PC-3 (cell line): Measurements from ENCODE around the gene ADAT2. TPM values are rescaled to one million over a fixed set of nuclear protein-coding genes. Genes with fewer than 3 reads are reported as not detected.

Experiments used
- ATAC-seq: fragments of 200-7000 bp; cut with Tn5 transposase; 2 replicates; pipeline ENCODE4 v1.9.1; 2020; ENCODE audit warnings: mild to moderate bottlenecking, moderate library complexity
- BruUV-seq: library from RNA; stranded (reverse); fragments of 400-500 nt; replicated peaks from 2 replicates; lab custom pipeline; 2021; lab: Mats Ljungman, UMichigan
- CTCF ChIA-PET: fragments of 300-600 bp; sonication (Branson Sonifier 250); formaldehyde crosslinking; loops from one replicate; lab custom pipeline; 2022; ENCODE audit warnings: antibody characterized with exemption; lab: Charles Lee
- POLR2A ChIA-PET: fragments of 300-600 bp; sonication (Branson Sonifier 250); formaldehyde crosslinking; loops from one replicate; lab custom pipeline; 2022; ENCODE audit warnings: antibody characterized with exemption; ENCODE audit not compliant: unreplicated experiment; lab: Charles Lee
- DNase-seq: peaks from one replicate; pipeline ENCODE4 v3.0.0-alpha.2; 2015
- H2AFZ ChIP-seq: fragments of 300-600 bp; sonication (generic); 2 replicates; pipeline ENCODE4 v1.6.0; 2016; ENCODE audit warnings: antibody characterized with exemption, low read length
- H3F3A ChIP-seq: fragments of 300-600 bp; sonication (generic); one replicate; pipeline ENCODE4 v1.6.0; 2017; ENCODE audit warnings: antibody characterized with exemption, low read length, control low read depth, mild to moderate bottlenecking; ENCODE audit not compliant: unreplicated experiment
- H3K27ac ChIP-seq: fragments of 300-600 bp; sonication (generic); 2 replicates; pipeline ENCODE4 v1.5.1; 2016; ENCODE audit warnings: mild to moderate bottlenecking, low read length
- H3K27me3 ChIP-seq: fragments of 300-600 bp; sonication (generic); 2 replicates; pipeline ENCODE4 v1.6.1; 2016; ENCODE audit warnings: low read length, mixed read lengths
- H3K36me3 ChIP-seq: fragments of 300-600 bp; sonication (generic); 2 replicates; pipeline ENCODE4 v1.6.1; 2016; ENCODE audit warnings: low read depth, mixed run types, low read length, mixed read lengths
- H3K4me1 ChIP-seq: fragments of 300-600 bp; sonication (generic); 2 replicates; pipeline ENCODE4 v1.5.1; 2016; ENCODE audit warnings: low read length; ENCODE audit not compliant: insufficient read depth
- H3K4me2 ChIP-seq: fragments of 300-600 bp; sonication (generic); 2 replicates; pipeline ENCODE4 v1.6.0; 2016; ENCODE audit warnings: low read length
- H3K4me3 ChIP-seq: fragments of 300-600 bp; sonication (generic); 2 replicates; pipeline ENCODE4 v1.5.1; 2016; ENCODE audit warnings: mild to moderate bottlenecking, low read length, mixed read lengths
- H3K79me2 ChIP-seq: fragments of 300-600 bp; sonication (generic); 2 replicates; pipeline ENCODE4 v1.6.1; 2017; ENCODE audit warnings: low read length, mixed read lengths
- H3K9ac ChIP-seq: fragments of 300-600 bp; sonication (generic); 2 replicates; pipeline ENCODE4 v1.6.0; 2016; ENCODE audit warnings: mild to moderate bottlenecking, low read length
- H3K9me2 ChIP-seq: fragments of 300-600 bp; sonication (generic); replicated peaks from 2 replicates; pipeline ENCODE4 v1.6.1; 2016; ENCODE audit warnings: mixed run types, low read length, mixed read lengths
- H3K9me3 ChIP-seq: fragments of 300-600 bp; sonication (generic); 2 replicates; pipeline ENCODE4 v1.6.1; 2016; ENCODE audit warnings: low read length, mixed read lengths
- H4K20me1 ChIP-seq: fragments of 300-600 bp; sonication (generic); 2 replicates; pipeline ENCODE4 v1.6.1; 2016; ENCODE audit warnings: low read length, mixed read lengths
- EZH2 ChIP-seq: fragments of 300-600 bp; sonication (generic); IDR thresholded peaks from one replicate; pipeline ENCODE4 v1.6.1; 2017; ENCODE audit warnings: antibody characterized with exemption, mild to moderate bottlenecking, low read length; ENCODE audit not compliant: unreplicated experiment
- EZH2phosphoT487 ChIP-seq: fragments of 300-600 bp; sonication (generic); IDR thresholded peaks from 2 replicates; pipeline ENCODE4 v1.6.1; 2018; ENCODE audit warnings: mild to moderate bottlenecking, antibody characterized with exemption, low read length, borderline replicate concordance
- intact Hi-C: fragments of 100-400 bp; cut with micrococcal nuclease; formaldehyde crosslinking; loops from 2 replicates; pipeline ENCODE4 v1.9.0; 2023
- total RNA-seq: library from RNA; depleted of rRNA; stranded (reverse); fragments of >200 nt; gene quantifications from 2 replicates; pipeline ENCODE4 v1.2.3, GENCODE V29; 2014
- TF ChIP-seq, protein P1 (sequence below): fragments of 300-600 bp; sonication (generic); conservative IDR thresholded peaks from 2 replicates; pipeline ENCODE4 v1.5.1; 2017; ENCODE audit warnings: antibody characterized with exemption, low read depth, mild to moderate bottlenecking, low read length

Gene ADAT2
- total RNA-seq, 1 experiment from 2014 or later: 5.1 TPM

DNA sequence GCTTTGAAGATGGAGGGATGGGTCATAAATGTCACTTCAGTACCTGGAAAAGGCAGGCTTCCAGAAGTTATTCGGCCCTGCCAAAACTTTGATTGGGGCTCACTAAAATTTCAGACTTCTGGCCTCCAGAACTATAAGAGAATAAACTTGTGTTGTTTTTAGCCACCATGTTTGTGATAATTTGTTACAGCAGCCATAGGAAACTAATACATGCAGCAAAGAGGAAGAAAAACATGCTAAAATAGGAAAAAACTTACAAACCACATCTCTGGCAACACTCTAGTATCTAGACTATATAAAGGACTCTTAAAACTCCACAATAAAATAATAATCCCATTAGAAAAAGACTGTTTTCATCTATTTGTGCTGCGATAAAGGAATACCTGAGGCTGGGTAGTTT is 9.5 kb downstream of the ADAT2 start:
- H3K4me3 ChIP-seq: no peak overlapping the region
- H3K4me2 ChIP-seq: no peak overlapping the region
- peaks cover 5% of the 10 kb centered on the region for H3K36me3 ChIP-seq
- H3K27ac ChIP-seq: peak overlapping the region; percentile 20
- no peak for DNase-seq
- intact Hi-C loops: no loop called here
- H4K20me1 ChIP-seq: no peaks in the 10 kb centered on the region
- no peaks in the 10 kb centered on the region for H3F3A ChIP-seq
- TF ChIP-seq, protein P1, sequence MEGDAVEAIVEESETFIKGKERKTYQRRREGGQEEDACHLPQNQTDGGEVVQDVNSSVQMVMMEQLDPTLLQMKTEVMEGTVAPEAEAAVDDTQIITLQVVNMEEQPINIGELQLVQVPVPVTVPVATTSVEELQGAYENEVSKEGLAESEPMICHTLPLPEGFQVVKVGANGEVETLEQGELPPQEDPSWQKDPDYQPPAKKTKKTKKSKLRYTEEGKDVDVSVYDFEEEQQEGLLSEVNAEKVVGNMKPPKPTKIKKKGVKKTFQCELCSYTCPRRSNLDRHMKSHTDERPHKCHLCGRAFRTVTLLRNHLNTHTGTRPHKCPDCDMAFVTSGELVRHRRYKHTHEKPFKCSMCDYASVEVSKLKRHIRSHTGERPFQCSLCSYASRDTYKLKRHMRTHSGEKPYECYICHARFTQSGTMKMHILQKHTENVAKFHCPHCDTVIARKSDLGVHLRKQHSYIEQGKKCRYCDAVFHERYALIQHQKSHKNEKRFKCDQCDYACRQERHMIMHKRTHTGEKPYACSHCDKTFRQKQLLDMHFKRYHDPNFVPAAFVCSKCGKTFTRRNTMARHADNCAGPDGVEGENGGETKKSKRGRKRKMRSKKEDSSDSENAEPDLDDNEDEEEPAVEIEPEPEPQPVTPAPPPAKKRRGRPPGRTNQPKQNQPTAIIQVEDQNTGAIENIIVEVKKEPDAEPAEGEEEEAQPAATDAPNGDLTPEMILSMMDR: no peak
- TF ChIP-seq EZH2phosphoT487: no peak
- no peak for TF ChIP-seq EZH2
- 0 out of 2 replicates have a peak, but pooled peaks cover 3% of the 10 kb centered on the region for H3K79me2 ChIP-seq
- no TSS peak for BruUV-seq
- H3K9me2 ChIP-seq: no peaks in the 10 kb centered on the region
- H3K27me3 ChIP-seq: no peaks in the 10 kb centered on the region
- ATAC-seq: no peak
- H3K9me3 ChIP-seq: no peaks in the 10 kb centered on the region
- ChIA-PET POLR2A (no interaction called here), CTCF (no interaction called here)
- no peak overlapping the region for H2AFZ ChIP-seq
- peaks cover 3% of the 10 kb centered on the region; the same call in 1 of the 2 replicates for H3K4me1 ChIP-seq
- H3K9ac ChIP-seq: no peak overlapping the region

DNA sequence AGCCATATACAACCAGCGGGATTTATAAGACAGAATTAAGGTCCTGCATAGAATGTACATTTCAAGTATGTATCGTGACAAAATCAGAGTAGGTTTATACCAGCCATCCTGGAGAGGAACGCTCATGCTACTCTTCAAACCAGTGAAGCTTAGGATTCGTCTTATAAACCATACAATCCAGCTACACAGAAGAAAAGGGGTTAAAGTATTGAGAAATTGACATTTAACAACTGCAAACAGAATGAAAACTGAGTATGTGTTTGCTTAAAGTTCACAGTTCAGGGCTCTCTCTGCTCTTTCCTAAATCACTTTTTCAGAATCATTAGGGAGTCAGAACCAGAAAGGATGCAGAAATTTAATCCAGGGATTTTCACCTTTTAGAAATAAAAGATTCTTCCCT is 17.9 kb downstream of the ADAT2 start:
- no peak overlapping the region for H3K4me3 ChIP-seq
- intact Hi-C loops: no loop called here
- DNase-seq (no peak), ATAC-seq (no peak)
- no peaks in the 10 kb centered on the region for H3F3A ChIP-seq
- H3K27me3 ChIP-seq: no peaks in the 10 kb centered on the region
- ChIA-PET CTCF (no interaction called here), POLR2A (no interaction called here)
- no peaks in the 10 kb centered on the region for H3K79me2 ChIP-seq
- no peaks in the 10 kb centered on the region; the same call in 1 of the 2 replicates for H3K36me3 ChIP-seq
- no peak overlapping the region for H3K27ac ChIP-seq
- no peaks in the 10 kb centered on the region for H3K9me2 ChIP-seq
- no peaks in the 10 kb centered on the region for H3K4me1 ChIP-seq
- H4K20me1 ChIP-seq: no peaks in the 10 kb centered on the region
- H2AFZ ChIP-seq: no peak overlapping the region
- no peak overlapping the region for H3K4me2 ChIP-seq
- BruUV-seq: no TSS peak
- H3K9me3 ChIP-seq: no peaks in the 10 kb centered on the region
- no peak overlapping the region for H3K9ac ChIP-seq
- TF ChIP-seq EZH2phosphoT487 (no peak), EZH2 (no peak)
- TF ChIP-seq, protein P1: no peak

DNA sequence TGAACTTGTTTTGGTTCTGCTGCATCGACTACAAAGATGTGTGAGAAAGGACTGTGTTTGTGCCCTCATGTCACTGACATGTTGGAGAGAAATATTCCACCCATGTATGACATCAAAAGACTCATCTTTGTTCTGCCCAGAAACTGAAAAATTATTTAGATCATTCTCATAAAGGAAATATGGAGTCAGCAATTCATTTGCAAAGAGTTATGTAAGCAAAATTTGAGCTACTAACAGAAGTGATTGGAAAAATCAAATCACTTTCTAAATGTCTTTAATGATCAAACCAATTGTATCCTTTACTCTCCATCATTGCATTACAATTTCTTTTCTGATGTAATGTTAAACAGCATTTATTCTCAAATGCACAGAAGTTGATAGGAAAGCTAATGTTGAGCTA is 19.3 kb downstream of the ADAT2 start:
- H3K27ac ChIP-seq: no peak overlapping the region
- no peaks in the 10 kb centered on the region for H3K27me3 ChIP-seq
- peaks cover 6% of the 10 kb centered on the region for H3K4me1 ChIP-seq
- ATAC-seq (no peak), DNase-seq (no peak)
- ChIA-PET CTCF (no interaction called here), POLR2A (no interaction called here)
- H3K9me2 ChIP-seq: no peaks in the 10 kb centered on the region
- H3K9ac ChIP-seq: no peak overlapping the region
- no peak overlapping the region for H3K4me3 ChIP-seq
- H2AFZ ChIP-seq: no peak overlapping the region
- H3K4me2 ChIP-seq: no peak overlapping the region
- H3K36me3 ChIP-seq: no peaks in the 10 kb centered on the region; the same call in 1 of the 2 replicates
- intact Hi-C loops: no loop called here
- no TSS peak for BruUV-seq
- TF ChIP-seq EZH2 (no peak), EZH2phosphoT487 (no peak)
- TF ChIP-seq, protein P1: no peak
- no peaks in the 10 kb centered on the region for H3F3A ChIP-seq
- no peaks in the 10 kb centered on the region for H3K79me2 ChIP-seq
- H3K9me3 ChIP-seq: no peaks in the 10 kb centered on the region
- H4K20me1 ChIP-seq: no peaks in the 10 kb centered on the region
